ENCODE results near the gene CACNA2D4.

The CACNA2D4 gene

DNA sequence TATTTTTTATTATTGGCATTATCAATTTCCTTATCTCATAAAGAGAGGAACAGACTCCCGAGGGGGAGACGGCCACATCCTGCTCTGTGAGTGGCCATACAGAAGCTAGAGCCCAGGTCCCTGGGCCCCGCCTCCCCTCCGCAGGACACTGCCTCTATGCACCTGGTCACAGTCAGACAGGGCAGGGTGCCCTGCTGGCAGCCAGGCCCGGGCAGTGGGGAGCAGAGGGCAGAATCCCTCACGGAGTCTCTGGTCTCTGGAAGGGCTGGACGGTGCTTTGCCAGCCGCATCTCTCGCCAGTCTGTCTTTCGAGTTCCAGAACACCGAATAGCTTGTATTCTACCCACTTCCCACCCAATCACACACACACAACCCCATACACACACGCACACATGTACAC, 16.4 kb upstream of the CACNA2D4 start:
- no peak for DNase-seq (ENCODE audit: low read depth, low spot score)

DNA sequence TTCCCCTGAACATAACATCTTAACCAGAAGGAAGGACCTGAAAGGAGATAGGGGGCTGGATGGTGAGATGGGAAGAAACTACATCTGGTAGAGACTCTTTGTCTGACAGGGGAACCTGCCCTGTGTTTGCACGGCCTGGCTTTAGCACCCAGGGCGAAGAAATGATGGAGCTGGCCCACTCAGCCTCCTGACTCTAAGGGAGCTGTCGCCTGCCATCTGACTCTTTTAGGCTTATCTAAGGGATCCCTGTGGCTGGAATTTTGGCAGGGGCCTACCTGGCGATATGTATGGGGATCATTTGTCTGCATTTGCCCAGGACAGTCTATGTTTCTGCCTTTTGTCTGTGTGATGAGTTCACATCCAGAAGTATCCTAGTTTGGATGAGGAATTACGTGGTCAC, 15.6 kb upstream of the CACNA2D4 start:
- no peak for DNase-seq (ENCODE audit: low read depth, low spot score)

- DNase-seq (ENCODE audit: low read depth, low spot score) = no peak
These were observed 15.0 kb upstream of the CACNA2D4 start for GRCh38 chr12:1933342-1934051.

DNA sequence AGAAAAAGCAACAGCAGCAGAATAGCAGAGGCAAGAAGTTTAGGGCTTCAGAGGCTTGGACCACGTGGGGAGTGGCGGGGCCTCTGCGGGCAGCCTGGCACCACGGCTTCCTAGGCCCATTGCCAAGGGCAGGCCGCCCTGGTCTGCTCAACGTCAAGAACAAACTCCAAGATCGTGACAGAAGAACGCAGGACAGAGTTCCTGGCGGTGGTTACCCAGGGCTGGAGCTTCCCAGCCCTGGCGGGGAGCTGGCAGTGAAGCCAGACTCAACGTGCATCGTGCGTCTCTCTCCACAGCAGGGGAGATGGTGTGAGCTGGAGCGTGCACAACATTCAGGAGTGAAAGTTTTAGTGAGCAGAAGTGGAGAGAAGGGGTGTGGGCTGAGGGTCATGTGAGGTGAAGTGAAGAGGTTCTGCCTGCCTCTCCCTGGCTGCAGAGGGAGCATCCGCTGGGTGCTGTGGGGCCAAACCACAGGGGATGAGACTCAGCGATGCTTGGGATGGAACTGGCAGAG, 13.9 kb upstream of the CACNA2D4 start:
- no peak for DNase-seq (ENCODE audit: low read depth, low spot score)

GRCh38 chr12:1931642-1932041, 13.2 kb upstream of the CACNA2D4 start:
- no peak for DNase-seq (ENCODE audit: low read depth, low spot score)

GRCh38 chr12:1930803-1931597, 12.5 kb upstream of the CACNA2D4 start:
- DNase-seq (ENCODE audit: low read depth, low spot score) = no peak

DNA sequence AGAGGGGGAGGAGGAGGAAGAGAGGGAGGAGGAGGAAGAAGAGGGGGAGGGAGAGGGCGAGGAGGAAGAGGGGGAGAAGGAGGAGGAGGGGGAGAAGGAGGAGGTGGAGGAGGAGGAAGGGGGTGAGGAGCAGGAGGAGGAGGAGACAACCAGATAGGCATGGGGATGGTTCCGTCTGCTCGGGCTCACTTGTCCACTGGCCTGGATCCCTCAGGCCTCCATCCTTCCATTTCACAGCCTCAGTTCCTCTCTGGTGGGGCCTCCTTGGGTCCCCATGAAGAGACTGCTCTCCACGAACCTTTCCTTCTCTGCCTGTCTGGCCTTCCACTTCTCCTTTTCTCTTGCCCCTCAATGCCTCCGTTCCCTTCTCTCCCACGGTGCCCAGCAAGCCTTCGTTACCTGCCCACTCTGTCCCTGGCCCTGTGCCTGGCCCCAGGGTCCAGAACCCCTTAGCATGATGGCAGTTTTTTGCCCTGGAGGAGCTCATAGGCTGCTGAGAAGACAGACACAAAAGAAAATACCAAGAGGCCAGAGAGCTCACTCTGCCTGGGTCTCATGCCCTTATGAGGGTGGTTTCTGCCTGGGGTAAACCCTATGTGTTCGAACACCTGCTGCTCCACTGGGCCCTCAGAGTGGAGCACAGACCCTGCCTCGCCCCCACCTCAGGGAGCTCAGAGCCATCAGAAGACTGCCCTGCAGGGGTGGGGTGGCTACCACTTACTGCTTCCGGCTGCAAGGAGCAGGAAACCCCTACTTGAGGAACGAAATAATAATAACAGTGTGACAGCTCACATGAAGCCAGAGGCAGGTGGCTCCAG, 11.7 kb upstream of the CACNA2D4 start:
- DNase-seq (ENCODE audit: low read depth, low spot score) = no peak

GRCh38 chr12:1929241-1929984, 11.0 kb upstream of the CACNA2D4 start:
- DNase-seq (ENCODE audit: low read depth, low spot score) = no peak

GRCh38 chr12:1928439-1929121, 10.1 kb upstream of the CACNA2D4 start:
- DNase-seq (ENCODE audit: low read depth, low spot score) = no peak

GRCh38 chr12:1927751-1928351, 9.4 kb upstream of the CACNA2D4 start:
- DNase-seq (ENCODE audit: low read depth, low spot score) = no peak

- DNase-seq (ENCODE audit: low read depth, low spot score) = no peak
These were observed 8.7 kb upstream of the CACNA2D4 start for GRCh38 chr12:1927051-1927680.

- no peak for DNase-seq (ENCODE audit: low read depth, low spot score)
These were observed 7.8 kb upstream of the CACNA2D4 start for GRCh38 chr12:1926251-1926657.

DNA sequence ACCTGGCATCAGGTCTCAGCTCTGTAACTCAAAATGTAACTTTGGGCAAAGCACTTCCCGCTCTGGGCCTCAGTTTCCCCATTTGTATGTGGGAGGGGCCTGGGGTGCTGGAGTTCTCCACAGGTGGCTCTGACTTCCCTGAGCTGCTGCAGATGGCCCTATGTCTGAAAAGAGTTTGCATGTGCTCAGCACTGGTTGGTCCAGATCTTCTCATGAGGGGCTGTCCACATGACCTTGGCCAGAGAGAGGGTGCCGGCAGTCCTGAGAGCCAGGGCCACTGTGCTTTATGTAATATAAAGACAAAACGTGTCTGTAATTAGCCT, 7.2 kb upstream of the CACNA2D4 start:
- no peak for DNase-seq (ENCODE audit: low read depth, low spot score)

DNA sequence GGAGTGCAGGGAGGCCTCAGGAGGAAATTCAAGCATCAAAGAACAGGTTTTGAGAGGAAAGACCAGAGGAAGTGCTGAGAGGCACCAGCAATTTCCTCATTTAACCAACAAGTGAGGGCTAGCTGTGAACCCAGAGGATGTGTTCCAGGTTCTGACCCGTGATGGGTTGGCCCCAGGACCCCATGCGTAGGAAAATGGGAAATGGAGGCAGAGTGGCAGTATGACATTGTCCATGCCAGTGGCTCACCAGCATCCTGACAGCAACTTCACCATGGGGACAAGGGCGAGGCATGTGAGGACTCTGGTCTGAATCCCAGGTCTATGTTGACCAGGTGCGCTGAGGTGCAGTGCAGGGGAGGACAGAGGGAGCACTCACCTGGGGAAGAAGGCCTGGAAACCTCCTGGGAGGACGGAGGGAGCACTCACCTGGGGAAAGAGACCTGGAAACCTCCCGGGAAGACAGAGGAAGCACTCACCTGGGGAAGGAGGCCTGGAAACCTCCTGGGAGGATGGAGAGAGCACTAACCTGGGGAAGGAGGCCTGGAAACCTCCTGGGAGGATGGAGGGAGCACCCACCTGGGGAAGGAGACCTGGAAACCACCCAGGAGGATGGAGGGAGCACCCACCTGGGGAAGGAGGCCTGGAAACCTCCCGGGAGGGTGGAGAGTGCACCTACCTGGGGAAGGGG, 6.7 kb upstream of the CACNA2D4 start:
- no peak for DNase-seq (ENCODE audit: low read depth, low spot score)

- no peak for DNase-seq (ENCODE audit: low read depth, low spot score)
These were observed 4.5 kb upstream of the CACNA2D4 start for GRCh38 chr12:1922985-1923384.

DNA sequence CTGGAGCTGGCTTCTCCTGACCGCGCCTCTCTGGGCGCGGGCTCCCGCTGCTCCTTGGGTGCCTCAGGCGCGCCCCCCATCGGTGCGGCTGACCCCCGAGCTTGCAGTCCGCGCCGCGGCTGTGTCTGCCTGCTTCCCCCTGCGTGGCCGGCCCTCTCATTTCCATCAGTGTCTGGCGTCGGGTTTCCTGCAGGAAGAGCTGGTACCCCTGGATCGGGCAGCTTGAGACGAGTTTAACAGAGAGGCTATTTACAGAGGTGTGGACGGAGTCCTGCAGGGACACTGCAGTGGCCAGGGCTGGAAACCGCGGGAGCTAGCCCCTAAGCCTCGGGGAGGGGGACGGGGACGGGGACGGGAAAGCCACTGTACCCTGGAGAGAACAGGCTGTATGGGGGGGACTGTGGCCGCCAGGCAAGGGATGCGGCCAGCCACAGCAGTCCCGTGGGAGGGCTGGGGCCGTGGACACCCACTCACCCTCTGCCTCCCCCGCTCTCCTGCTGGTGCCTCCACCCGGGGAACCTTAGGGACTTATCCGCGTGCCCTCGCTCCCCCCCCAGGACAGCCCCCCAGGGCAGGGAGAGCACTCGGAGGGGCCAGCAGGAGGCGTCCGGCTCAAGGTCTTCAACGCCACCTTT, 3.7 kb upstream of the CACNA2D4 start:
- DNase-seq (ENCODE audit: low read depth, low spot score) = no peak

DNA sequence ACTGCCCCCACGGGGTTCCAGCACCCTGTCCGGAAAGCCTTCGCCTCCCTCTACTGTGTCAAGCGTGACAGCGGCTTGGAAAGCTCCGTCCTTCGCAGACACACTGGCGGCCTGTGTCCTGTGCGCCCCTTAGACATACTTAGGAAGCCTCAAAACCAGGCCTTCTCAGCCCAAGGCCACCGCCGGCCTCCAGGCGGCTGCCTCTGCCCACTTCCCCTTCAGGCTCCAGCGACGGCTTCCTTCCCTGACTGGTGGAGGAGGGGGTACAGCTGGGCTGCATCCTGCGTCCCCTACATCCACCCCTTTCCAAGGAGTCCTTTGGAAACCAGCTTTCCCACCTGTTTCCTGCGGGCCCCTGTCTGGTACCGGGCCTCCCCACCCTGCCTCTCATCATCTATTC, 2.5 kb upstream of the CACNA2D4 start:
- DNase-seq (ENCODE audit: low read depth, low spot score) = no peak

- no peak for DNase-seq (ENCODE audit: low read depth, low spot score)
These were observed 2.0 kb upstream of the CACNA2D4 start for GRCh38 chr12:1920436-1920835.

DNA sequence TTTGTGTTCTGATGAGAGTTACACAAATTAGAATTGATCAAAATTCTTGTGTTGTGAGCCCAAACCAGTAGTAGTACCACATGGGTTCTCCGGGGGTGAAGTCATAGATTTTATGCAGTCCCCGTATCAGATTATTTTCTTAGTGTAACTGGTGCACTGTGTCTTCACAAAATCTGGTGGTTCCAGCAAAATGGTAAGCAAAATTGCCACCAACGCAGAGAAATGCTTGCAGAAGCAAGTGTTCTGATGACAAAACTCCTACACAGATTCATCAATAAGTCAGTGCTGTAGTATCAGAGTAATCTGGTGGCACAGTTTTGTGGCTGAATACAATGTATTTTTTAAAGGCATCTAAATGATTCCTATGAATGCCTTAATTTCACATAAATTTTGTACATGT, 1.3 kb upstream of the CACNA2D4 start:
- DNase-seq (ENCODE audit: low read depth, low spot score) = no peak

Data from smooth muscle cell of the brain vasculature (primary cell).